ENCODE data around the gene TMEM101.

GRCh38 chr17:43967251-43967875 is 47.4 kb downstream of the TMEM101 start:
- TF ChIP-seq SUZ12 (IDR thresholded peaks at IDR 0.05) (no peak), FOXA1 (IDR thresholded peaks at IDR 0.05) (no peak), L3MBTL2 (conservative IDR thresholded peaks at IDR 0.05) (no peak), SP1 (IDR thresholded peaks at IDR 0.05) (no peak), BHLHE40 (IDR thresholded peaks at IDR 0.05; ENCODE audit: borderline replicate concordance) (no peak), NFRKB (IDR thresholded peaks at IDR 0.05) (no peak), FOXM1 (IDR thresholded peaks at IDR 0.05; ENCODE audit: borderline replicate concordance) (no peak), TARDBP (IDR thresholded peaks at IDR 0.05) (no peak)

All from HEK293T (cell line).